ENCODE measurements around the gene RNF11.

- TF ChIP-seq CTCF (IDR thresholded peaks at IDR 0.05; ENCODE audit: insufficient read depth, low read depth, low read length): no peak
- no peak for TF ChIP-seq EZH2 (IDR thresholded peaks at IDR 0.05; ENCODE audit: insufficient read depth, low read length)
These were observed 75.8 kb downstream of the RNF11 start for GRCh38 chr1:51311826-51312225.
